HG02870 (cell line): Measurements from ENCODE around the gene CSNK1G3.
A peak's percentile ranks its signal among the peaks of the same experiment; 100 is the strongest.

ENCODE experiments used
- ATAC-seq: cut with Tn5 transposase; IDR thresholded peaks from one replicate; pipeline ENCODE4 v1.9.1; 2021; ENCODE audit warnings: mild to moderate bottlenecking, moderate library complexity; ENCODE audit not compliant: unreplicated experiment

The CSNK1G3 gene

GRCh38 chr5:123557907-123558306, 45.9 kb downstream of the CSNK1G3 start:
- no peak for ATAC-seq

DNA sequence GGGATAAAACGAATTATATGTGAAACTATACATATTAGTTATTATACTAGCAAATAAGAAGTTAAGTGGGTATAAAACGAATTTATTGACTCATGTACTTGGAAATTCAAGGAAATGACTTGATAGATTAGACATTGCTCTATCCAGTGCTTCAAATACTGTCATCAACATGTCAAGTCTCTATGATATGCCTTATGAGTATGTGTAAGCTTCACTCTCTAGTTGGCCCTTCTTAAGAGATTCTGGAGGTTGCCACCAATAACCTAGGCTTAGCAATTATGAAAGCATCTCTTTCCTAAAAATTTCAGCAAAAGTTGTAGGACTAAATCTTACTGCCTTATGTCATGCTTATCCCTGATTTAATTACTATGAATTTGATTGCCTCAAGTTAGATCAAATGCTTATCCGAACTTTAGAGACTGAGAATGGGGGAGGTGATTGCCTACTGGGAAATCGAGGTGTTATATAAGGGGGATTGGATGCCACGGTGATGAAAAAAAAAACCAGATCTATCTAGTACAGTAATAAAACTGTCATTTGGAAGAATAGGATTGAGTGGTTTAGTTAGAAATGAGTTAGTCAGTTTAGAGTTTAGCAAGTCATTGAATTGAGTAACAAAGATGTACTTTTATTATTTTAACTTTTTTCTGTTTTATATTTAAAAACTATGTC, 46.9 kb downstream of the CSNK1G3 start:
- no peak for ATAC-seq

GRCh38 chr5:123559434-123559775, 47.4 kb downstream of the CSNK1G3 start:
- no peak for ATAC-seq

GRCh38 chr5:123561230-123561629, 49.3 kb downstream of the CSNK1G3 start:
- ATAC-seq: no peak

DNA sequence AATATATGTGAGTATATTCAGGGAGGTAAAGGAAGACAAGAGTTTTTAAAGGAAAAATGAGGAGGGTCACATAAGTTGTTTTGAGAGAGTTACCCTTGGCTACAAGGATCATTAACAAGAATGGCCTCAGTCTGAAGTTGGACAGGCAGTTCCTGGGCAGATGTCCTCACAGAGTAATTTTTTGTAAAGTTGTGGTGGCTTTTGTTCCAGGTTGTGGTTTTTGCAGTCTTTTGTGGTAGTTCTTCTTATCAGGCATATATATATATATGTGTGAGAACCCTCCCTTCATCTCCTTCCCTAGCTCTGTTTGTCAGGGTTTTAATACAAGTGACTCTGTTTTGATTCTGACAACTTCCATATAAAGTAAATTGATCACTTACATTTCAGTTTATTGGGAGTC, 60.0 kb downstream of the CSNK1G3 start:
- no peak for ATAC-seq

DNA sequence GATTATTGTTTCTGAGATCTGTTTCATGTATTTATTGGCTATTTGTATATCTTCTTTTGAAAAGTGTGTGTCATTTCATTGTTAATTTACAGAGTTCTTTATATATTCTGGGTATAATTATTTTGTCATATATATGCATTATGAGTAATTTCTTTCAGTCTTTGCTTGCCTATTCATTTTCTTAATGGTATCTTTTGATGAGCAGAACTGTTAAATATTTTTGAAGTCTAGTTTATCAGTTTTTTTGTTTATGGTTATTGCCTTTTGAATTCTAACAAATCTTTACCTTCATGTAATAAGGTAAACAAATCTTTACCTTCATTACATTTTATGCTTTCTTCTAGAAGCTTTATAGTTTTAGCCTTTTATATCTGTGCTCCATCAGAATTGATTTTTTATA, 66.4 kb downstream of the CSNK1G3 start:
- ATAC-seq: no peak

DNA sequence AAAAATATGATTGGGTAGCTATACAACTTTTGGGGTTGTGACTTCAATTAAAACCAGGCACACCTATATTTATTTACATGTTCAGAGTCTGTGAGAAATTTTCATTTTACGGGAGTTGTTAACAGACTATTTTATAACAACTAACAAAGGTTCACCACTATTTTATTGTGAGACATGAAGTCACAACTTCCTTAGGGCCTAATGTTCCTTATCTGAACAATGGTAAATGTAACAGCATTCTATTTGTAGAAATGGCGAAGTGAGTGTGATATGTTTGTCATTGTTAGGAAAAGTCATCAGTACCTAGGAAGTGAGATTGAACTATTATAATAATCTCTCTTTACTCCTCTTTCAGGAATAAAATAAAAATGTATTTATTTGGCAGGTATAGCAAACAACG, 67.4 kb downstream of the CSNK1G3 start:
- ATAC-seq: no peak

DNA sequence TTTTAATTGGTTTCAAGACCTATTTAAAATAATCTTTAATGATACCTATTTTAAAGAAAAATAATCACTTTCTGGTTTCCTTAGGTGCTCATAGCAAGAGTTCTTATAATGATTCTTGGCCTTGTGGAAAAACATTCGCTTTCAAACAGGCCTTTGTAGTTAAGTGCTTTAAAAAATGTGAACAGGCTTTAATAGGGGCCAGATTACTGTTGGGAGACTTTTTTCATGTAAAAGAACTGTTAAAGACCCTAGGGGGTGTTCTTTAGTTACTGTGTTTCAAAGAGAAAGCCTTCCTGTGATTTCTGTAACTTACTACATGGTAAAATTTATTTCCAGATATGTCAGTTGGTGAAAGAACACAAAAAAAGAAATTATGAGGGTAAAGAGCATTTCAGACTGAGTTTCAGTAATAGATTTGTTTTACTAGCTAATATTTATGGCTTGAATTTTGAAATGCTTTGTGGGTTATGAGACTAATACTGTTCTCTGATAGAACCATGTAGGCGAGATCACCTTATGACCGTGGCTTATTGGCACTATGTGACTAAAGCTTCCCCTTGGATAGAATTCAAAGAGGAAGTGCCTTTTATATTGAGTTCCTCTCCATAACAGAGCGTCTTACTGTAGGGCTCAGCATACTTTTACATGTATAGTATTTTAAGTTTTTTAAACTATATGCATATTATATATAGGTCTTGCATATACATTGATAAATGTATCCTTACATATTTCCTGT, 70.7 kb downstream of the CSNK1G3 start:
- ATAC-seq: no peak

- ATAC-seq: no peak
These were observed 73.9 kb downstream of the CSNK1G3 start for GRCh38 chr5:123585871-123586270.

- ATAC-seq: no peak
These were observed 82.5 kb downstream of the CSNK1G3 start for GRCh38 chr5:123594434-123594833.

DNA sequence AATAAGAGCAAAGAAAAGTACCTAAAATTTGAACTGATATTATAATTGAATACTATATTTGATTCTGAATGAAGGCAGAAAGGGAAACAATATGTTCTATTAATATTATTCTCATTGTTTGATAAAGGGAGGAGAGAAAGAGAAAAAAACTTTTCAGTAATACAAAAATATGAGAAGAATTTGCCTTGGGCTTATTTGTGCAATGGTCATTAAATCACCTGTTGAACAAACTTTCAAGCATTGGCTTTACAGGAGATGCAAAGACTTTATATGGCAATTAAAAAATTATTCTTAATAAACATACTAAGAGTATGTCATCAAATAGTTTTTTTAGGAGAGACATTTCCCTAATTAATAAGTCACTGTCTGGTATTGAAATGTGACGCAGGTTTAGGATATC, 85.0 kb downstream of the CSNK1G3 start:
- no peak for ATAC-seq

- peak; percentile 63 for ATAC-seq
These were observed 86.2 kb downstream of the CSNK1G3 start for GRCh38 chr5:123598028-123598689.

DNA sequence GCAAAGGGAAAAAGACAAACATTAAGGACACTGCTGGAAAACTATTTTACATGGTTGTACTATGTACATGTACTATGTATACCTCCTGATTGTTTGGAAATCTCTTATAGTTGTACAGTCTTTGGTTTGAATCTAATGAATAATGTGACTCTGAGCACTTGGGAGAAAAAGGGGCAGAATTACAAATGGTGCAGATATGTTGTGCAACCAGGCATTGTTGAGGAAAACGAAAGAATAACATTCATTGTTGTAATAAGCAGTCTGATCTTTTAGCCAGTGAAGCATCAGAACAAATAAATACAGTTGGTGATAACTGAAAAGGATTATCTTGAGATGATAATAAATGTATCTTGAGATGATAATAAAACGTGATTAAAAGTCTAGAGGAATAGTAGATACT, 87.2 kb downstream of the CSNK1G3 start:
- no peak for ATAC-seq

GRCh38 chr5:123601610-123602009, 89.6 kb downstream of the CSNK1G3 start:
- no peak for ATAC-seq

DNA sequence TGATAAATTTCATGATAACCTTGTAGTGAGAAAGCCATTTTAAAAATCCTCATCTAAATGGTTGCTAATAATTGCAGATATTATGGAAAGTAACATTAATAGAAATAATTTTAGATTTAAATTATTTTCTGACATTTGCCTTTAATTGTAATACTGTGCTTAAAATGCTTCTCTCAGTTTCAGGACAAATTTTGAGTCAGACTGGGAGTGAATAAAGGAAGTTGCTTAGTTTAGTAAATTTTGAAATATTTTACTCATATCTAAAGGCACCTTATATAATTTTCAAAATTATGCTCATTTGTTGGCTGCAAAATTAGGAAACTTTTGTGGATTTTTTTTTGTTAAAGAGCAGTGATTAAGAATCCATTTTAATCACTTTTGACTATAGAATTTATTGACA, 93.8 kb downstream of the CSNK1G3 start:
- peak; percentile 88 for ATAC-seq

DNA sequence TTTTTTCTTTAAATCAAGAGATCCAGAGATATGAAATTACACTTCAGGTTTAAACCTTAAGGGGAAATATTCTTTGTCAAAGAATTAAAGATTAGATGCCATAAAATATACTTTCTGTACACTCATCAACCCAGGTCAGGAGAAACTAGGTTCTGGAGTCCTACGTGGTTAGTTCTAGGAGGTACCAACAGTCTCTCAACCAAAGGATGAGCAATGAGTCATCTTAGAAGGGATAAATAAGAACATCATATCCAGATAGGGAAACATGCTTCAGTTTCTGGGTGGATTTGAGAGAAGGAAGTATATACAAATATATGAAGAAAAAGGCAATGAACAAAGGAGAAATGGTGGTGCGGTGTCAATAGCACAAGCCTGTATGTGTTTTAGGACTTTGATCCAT, 98.2 kb downstream of the CSNK1G3 start:
- ATAC-seq: no peak

DNA sequence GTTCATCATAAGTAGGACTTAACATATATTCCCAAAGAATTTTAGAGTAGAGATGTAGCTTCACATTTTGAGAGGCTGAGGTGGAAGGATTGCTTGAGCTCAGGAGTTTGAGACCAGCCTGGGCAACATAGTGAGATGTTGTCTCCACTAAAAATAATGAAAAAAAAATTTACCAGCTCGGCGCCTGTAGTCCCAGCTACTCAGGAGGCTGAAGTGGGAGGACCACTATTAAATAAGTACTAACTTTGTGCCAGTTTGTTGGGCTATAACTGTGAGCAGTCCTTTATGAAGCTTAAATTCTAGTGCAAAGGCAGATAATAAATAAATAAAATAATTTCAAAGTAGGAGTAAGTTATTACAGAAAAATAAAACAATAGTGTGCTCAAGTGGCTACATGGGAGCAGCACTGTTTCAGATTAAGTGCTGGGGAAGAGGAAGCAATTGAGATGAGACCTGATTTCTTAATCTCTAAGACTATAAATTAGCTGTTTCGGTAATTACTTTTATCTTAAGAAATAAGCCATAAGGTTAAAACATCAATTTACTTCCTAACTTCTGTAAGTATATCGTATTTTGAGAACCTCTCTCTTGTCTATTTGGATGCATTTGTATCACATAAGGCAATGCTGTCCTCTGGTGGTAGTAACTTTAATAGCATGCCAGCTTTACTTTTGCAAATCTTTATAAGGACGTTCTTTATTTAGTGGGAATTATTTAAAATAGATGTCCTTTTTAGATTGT, 98.9 kb downstream of the CSNK1G3 start:
- peak; percentile 62 for ATAC-seq

DNA sequence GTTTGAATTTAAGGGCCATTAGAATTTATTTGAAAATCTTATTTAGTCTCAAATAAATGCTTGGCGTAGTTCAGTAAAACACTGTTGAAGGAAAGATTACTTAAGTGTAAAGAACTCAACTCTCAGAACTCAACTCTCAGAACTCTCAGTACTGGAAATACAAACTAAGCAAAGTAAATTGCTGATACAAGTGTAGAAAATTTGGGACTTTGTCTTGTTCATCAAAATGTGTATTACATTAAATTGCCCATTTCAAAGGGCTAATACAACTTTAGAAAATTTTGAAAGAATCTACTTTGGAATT, 99.4 kb downstream of the CSNK1G3 start:
- peak; percentile 14 for ATAC-seq

DNA sequence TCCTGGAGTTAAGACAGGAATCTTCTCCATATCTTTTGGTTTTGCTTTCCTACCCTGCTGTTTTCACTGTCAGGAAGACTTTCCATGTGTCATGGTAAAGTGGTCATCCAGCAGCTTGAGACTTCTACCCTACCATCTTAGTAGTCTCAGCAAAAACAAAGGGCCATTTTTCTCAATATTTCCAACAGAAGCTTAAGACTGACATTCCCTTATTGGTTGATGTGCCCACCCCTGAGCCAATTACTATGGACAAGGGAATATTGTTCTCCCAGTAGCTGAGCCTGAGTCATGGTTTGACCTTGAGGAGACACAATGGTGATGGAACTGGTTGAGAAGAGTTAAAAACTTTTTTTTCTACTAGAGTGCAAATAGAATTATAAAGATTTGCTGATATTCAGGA, 105.6 kb downstream of the CSNK1G3 start:
- no peak for ATAC-seq

- ATAC-seq: no peak
These were observed 114.1 kb downstream of the CSNK1G3 start for GRCh38 chr5:123626051-123626450.

DNA sequence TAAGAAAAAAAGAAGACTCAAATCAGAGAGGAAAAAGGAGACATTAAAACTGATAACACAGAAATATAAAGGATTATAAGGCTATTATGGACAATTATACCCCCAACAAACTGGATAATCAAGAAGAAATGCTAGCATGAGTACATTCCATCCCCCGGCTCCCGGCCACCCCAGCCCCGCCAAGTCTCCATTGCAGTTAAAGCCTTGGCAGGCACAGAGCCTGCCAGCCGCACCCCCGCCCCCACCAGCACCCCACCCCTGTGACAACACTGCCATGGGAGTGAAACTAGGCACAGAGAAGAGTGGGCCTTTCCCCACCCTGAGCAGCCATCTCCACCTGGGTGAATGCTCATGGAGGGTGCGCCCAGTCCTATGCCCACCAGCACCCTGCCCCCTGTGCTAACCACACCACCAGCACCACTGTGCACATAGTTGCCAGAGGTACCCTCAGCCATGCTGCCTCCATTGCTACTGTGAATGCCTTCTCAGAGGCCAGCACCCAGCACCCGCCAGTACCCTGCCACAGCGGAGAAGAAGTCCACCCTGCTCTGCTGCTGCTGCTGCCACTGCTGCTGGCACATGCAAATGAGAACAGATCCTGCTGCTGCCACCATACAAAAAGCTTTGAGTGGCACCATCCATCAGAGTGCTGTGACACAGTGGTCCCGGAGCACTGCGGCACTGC, 117.0 kb downstream of the CSNK1G3 start:
- no peak for ATAC-seq
